Erythroblast (primary cell): Measurements from ENCODE around the gene TMEM130.

Experiments used
- GATA1 ChIP-seq: IDR thresholded peaks from 2 replicates; pipeline ENCODE4 v1.6.1; 2011; ENCODE audit warnings: low read depth, mild to moderate bottlenecking, control low read depth, low read length, moderate library complexity
- POLR2A ChIP-seq: IDR thresholded peaks from 2 replicates; pipeline ENCODE4 v1.6.1; 2011; ENCODE audit warnings: mild to moderate bottlenecking, low read length

DNA sequence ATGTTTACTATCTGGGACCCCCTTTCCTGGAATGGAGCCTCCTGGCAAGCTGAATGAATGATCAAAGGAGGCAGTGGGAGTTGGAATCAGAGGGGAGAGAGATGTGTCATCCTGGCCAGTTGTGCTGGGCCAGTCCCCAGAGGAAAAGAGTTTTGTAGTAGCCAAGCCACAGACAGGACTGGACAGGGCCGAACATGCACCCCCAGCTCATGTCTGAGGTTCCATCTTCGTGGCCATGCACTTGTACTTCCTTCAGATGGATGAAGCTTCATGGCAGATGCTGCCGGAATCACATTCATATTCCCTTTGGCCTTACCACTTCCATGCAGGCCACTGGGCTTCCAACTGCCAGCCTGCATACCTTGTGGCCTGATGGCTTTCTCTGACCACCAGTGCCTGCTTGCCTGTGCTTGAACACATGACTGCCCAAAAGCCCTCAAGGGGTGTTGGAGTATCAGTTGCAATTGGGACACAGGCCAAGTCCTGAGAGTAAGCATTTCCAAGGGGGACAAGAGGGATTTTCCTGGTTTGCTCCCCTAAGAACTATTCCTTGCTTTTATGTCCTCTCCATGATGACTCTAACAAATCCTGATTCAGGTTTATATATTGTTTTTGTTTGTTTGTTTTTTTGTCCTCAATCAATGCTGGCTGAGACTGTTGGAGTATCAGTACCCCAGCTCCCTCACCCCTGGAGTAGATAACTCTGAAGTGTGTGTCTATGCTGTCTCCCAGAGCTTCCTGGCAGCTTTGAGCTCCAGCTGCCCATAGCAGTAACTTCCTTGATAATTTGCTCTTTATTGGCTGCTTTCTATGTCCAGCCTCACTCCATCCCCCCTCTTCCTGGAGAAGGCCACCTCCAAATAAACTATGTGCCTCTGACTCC is 63.6 kb downstream of the TMEM130 start:
- TF ChIP-seq POLR2A (no peak), GATA1 (no peak)
